ENCODE data around the gene KCNK5. TPM values are rescaled to one million over a fixed set of nuclear protein-coding genes. Genes with fewer than 3 reads are reported as not detected.

The KCNK5 gene
- total RNA-seq, 1 donor from 2014 or later, result not detected

DNA sequence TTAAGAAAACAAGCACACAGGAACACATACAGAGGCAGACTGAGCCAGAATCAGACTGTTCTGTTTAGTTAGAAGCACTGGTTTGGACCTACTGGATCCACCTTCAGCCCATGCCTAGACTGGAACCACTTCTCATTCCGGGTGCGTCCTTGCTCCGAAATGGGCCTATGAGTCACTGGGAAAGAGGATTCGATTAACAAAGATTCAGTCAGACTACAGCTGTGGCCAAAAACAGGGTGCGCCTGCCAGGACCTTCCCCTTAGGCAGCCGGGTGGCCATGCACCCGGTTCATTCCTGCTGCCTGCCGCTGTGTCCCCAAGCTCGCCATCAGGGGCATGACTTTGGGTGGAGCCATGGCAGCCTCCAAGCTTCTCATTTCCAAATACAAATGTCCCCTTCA lies 14.5 kb upstream of the KCNK5 start:
- DNase-seq (ENCODE audit: extremely low read depth, low read depth, low spot score), result no peak

DNA sequence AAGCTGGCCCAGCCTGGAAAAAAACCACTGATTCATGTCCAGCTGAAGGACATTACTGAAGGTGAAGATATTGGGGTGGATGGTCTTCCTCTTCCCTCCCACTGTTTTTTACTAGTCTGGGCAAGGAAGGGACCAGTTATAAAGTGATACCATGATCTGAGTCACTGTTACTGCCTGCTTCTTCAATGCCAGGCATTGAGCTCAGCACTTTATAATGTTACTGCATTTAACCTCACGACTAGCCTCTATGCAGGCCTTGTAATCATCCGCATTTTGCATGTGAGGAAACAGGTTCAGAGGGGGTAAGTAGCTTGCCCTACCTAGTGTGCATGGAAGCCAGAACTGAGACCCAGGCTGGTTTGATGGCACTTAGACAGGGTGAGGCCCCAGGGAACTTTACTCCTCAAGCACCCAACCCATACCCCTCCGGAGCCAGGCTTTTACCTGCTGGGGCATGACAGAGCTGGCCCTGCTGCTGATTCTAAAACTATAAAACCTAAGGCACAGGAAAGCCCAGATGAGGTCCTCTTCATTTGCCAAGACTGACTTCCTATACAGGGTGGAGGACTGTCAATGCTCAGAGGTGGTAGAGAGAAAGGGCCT lies 11.0 kb upstream of the KCNK5 start:
- DNase-seq (ENCODE audit: extremely low read depth, low read depth, low spot score), result no peak

DNA sequence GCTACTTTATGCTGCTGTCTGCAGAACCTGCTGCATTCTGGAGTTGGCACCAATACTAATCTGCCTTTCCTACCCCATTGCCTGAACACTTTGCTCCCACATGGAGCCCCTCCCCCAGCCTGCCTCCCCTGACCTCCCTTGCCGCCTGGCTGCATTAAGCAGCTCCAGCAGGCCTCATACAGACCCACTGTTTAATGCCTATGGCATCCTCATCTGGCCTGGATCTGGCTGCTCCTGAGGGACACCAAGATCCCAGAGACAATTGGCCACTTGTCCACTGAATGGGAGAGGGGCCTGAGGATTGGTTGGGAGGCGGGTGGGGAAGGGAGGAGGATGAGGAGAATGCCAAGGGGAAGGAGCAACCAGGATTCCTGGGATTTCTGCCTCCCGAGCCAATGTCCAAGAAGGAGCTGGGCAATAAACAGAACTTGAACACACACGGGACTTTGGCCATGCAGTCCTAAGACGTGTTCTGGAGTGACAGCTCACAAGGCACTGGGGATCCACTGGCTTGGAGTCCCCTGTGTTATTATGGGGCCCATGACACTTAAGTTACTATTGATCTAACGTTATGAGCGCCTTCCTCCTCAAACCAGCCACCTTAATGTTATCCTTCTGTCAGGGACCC lies 10.4 kb upstream of the KCNK5 start:
- no peak for DNase-seq (ENCODE audit: extremely low read depth, low read depth, low spot score)

DNA sequence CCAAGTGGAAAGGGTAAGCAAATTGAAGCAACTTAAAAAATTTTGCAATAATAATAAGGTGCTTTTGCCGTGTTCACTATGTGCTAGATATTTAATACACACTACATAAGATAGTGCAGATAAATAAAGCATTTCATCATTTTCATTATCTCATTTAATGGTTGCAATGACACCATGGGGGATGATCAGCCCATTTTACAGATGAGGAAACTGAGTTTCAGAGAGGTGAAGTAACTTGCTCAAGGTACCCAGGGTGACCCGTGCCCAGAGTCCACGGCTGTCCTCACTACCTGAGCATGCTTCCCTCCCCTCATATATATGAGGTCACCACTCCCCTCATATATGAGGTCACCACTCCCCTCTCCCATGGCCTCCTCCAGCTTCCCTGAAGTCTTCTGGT lies 7.5 kb upstream of the KCNK5 start:
- no peak for DNase-seq (ENCODE audit: extremely low read depth, low read depth, low spot score)

DNA sequence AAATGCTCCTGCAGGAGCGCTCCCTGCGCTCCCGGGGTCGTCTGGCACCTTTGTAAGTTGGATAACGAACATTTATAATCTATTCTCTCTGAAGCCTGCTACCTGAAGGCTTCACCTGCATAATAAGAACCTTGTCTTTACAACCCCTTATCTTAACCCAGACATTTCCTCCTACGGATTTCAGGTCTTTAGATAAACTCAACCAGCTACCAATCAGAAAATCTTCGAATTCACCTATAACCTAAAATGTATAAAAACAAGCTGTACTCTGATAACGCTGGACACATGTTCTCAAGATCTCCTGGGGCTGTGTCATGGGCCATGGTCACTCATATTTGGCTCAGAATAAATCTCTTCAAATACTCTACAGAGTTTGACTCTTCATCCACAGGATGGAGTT lies 4.1 kb upstream of the KCNK5 start:
- no peak for DNase-seq (ENCODE audit: extremely low read depth, low read depth, low spot score)

DNA sequence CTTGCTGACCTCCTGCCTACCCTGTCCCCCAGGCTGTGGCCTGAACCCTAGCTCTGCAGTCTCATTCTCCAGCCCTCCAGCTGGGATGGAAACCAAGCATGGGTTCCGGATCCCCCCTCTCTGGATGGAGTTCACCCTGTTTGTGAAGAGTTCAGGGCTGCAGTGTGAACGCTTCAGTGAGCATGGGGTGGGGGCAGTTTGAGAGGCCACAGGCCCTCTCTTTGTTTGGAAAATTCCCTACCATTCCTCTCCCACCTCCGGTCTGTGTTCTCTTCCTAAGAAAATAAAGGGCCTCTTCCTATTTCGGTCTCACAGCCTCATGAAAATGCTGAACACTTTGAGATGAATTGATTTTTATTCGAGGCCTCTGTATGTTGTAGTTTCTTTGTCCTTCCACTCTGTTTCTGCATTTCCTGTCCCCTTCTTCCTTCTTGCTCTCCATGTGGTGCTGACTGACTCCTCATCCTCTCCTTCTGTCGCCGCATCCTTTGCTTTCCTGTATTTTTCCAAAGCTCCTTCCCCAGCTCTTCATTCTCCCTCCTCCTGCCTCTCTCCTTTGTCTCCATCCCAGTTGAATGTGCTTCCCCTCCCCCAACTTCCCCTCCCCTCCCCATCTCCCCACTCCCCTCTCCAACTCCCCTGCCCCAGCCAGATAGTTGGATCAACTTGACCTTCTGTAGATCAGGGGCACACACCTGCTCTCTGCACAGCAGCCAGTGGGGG lies 2.4 kb upstream of the KCNK5 start:
- no peak for DNase-seq (ENCODE audit: extremely low read depth, low read depth, low spot score)

DNA sequence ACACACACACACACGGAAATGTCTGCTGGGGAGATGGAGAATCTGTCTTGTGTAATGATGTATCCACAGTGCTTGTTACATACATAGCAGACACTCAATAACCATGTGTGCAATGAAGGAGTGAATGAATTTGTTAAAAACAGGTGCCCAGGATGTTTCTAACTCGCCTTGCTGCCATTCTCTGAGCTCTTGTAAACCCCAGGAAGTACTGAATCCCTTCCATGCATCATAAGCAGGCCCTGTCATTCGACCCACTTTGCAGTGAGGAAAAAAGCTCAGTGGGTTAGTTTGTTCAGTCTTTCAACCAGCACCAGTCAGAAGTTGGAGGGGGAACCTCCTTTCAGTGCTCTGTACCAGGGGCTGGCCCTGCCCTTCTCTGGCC lies 1.4 kb upstream of the KCNK5 start:
- no peak for DNase-seq (ENCODE audit: extremely low read depth, low read depth, low spot score)

DNA sequence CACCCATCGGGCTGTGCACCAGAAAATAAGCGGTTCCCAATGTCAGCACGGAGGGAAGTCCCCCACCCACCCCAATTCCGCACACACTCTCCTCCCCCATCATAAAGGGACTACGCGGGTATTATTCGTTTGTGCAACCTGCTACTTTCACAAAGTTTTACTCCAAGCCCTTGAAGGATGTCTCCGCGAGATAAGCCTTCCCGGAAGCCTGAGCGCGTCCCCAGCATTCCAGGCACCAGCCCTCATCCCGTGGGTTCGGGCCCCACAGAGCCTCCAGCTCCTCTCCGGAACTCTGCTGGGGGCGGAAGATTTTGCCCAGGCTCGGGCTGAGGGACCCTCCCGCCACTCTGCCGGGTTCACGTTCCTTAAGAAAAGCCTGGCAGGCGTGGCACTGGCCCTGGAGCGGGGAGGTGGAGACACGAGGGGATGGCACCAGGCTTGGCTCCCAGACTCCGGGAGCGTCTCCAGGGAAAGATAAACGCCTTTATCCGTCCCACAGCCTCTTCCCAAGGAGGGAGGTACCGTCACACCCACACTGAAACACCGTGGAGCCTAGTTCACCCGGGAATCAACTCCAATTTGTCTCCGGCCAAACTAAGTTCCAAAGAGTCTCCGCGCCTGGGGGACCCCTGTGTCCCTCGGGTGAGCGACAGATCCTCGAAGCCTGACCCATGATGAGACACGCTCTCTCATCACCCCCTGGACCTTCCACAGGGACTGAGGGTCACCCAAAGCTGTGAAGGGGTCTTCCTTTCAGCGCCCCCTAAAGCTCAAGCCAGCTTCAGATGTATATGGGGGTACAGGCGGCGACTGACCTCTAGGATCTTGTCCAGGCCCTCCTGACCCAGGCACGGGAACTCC lies 934 bp downstream of the KCNK5 start:
- no peak for DNase-seq (ENCODE audit: extremely low read depth, low read depth, low spot score)

DNA sequence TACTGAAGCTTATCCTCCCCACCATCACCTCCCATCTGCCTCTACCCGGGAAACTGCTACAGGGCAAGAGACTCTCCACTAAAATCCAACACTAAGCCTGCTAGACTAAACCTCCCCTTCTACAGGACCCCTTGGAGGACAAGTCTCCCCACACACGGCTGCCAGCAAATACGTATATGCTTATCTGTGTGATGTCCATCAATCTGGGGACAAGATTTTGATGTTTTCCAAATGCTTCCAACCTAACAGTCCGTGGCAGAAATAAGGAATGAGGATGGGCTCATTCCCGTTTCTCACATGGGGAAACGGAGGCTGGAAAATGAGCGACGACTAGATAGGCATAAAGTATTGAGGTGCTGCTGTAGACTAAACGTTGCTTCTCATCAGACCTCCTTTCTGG lies 1.8 kb downstream of the KCNK5 start:
- no peak for DNase-seq (ENCODE audit: extremely low read depth, low read depth, low spot score)

DNA sequence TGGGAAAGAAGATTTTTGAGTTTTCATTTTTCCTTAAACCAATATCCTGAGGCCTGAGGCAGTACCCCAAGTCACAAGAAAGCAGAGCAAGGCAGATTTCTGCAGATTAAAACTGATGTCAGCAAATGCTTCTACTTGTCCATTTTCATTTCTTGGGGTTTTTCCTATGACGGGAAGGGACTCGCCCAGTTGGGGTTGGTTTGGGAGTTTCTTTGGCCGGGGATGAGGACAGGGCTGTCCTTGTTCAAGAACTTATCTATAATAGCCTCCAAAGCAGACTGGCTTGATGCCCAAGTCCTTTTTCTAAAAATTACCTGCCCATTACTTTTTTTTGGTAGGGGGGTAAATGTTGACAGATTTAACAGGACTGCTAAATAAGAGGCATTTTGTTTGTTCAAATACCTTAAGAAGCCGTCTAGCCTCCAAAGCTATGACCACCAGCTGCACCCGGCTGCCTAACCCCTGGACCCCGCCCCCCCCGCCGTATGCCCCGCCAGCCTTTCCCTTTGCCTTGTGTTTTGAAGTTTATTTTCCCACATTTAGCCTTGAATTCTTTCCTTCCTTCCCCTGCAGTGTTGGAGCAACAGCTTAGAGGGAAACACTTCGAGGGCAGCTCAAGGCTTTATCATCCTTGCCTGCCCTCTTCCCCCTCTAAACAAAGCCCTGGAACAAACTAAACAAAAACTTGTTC lies 2.5 kb downstream of the KCNK5 start:
- no peak for DNase-seq (ENCODE audit: extremely low read depth, low read depth, low spot score)

DNA sequence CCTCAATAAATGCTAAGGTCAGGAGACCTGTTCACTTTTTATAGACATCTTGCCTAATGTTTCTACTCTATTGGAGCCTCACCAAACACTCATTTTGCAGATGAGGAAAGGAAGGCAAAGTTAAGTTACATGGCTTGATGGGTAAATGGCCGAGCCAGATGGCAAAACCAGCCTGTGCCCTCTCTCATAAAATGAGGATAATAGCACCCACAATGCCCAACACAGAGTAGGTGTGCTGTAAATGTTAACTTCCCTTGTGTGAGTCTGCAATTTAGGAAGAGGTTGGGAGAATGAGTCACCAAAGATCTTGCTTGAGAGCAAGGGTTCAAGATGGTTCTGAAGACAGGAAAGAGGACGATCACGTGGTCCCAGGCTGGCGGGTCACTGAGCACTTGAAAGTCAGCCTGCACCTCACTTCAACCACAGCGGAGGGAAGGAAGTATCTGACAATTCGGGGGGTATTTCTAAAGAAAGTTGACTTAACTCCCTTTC lies 3.3 kb downstream of the KCNK5 start:
- DNase-seq (ENCODE audit: extremely low read depth, low read depth, low spot score), result no peak

DNA sequence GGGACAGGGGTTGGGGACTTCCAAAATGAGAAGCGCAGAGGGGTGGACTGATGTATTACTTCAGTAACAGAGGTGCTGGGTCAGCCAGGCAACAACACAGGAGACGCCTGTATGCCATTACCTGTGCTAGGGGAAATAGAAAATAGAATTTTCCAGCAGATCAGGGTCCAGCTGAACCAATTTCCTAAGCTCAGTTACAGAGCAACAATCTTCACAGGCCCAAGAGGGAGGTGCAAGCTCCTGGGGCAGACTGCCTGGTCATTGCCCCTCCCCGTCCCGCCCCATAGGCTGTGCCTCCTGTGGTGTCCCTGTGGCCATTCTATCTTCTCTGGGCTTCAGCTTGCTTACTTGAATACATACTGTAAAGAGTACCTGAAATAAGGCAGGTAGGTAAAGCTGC lies 3.7 kb downstream of the KCNK5 start:
- no peak for DNase-seq (ENCODE audit: extremely low read depth, low read depth, low spot score)

DNA sequence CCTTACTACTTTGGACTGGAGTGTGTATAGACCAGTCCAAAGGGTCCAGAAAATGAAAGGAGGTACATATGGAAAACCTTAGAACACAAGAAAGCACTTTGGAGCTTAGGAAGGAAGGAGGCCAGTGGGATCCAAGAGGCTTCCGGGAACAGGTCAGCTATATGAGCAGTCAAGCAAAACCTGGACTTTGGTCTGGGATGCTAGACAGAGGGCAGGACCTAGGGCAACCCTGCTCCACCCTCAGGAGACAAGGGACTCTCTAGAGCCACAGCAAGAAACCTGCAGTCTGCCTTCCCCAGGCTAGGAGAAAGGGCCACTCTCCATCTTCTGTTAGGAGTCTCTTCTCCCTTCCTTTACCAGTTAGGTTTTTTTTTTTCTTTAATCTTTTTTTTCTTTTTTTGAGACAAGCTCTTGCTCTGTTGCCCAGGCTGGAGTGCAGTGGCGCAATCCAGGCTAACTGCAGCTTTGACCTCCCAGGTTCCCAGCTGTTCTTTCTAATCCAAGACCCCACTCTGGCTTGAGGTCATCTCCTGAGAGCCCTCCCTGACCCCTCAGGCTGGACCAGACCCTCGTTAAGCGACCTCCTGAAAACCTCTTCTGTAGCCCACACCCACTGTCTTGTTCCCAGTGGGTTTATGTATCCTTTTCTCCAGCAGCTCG lies 4.6 kb downstream of the KCNK5 start:
- no peak for DNase-seq (ENCODE audit: extremely low read depth, low read depth, low spot score)

DNA sequence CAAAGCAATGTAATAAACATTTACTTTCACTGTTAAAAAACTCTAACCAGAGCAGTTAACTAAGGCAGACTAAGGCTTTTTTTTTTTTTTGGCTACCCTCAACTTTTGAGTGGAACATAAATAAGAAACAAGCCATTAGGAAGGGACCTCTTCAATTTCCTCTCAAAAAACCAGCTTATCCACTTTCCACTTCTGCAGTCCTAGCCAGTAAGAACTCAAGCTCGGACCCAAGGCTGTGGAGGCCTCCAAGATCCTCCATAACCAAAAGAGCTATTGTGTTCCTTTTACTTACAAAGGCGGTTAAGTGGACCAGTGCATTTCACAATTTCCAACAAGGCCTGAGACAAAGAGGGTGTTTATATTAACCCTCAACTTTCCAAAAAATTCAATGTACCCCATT lies 5.3 kb downstream of the KCNK5 start:
- no peak for DNase-seq (ENCODE audit: extremely low read depth, low read depth, low spot score)

DNA sequence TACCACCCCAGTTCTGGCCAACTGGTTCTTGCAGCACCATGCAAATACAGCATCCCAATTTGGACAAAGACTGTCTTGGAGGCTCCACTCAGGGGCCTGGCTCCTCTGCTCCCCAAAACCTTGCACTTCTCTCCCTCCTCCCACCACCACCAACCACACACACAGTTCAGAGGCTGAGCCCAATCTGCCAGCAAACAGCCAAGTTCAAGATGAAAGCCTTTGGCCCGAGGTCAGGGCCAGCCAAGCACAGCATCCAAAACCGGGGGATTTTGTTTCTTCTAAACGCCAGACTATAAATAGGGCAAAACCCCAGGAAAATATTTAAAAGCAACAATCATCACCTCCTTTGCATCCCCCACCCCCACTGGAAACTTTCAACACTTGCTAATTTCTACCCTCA lies 5.7 kb downstream of the KCNK5 start:
- no peak for DNase-seq (ENCODE audit: extremely low read depth, low read depth, low spot score)

DNA sequence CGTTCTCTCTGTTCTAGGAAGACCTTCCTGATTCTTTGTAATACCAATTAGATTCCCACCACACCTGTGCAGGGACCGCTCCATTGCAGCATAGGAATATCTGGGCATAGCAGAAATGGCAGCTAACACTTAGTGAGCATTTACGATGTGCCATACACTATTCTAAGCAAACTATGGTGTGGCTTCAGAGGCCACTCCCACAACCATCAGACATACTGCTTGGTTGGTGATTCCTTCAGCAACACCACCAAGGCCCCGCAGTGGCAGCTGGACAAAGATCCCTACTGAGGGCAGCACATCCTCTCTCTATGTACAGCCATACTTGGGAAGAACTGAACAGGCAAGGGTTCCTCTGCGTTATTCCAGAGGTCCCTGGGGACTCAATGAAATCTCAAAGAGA lies 6.2 kb downstream of the KCNK5 start:
- no peak for DNase-seq (ENCODE audit: extremely low read depth, low read depth, low spot score)

DNA sequence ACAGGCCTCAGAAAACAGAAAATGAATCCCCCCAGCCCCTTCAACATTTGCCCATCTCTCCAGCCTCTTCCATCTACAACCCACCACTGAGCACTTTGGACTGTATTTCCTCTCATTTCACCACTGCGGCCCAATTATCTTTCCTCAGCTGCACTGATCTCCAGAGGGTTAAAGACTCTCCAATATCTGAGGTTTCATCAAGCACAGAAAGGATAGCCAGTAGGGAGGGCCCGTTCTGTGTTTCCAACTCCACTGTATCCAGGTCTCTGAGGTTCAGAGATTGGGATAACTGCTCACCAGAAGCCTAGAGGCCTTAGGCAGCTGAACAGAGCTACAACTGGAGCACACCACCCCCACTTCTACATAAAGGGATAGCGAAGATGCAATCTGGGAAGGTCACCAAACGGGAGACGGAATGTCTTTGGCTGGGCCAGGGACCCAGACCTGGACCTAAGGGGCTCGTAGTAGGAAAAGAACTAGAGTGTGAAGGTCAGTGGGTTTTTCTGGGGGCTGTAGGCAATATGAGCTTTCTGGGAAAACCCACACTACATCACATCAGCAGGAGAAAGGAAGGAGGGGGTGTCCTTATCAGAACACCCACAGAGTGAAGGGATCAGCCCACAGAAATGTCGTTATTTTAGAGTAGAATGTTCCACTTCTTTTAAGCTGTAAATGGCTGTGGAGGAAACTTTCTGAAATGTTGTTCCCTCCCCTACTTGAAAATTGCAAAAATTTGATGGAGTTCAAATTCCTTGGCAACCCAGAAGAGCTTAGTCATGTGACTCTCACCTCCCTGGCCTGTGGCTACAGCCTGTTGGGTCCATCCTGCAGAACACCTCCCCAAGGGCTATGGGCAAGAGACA lies 7.3 kb downstream of the KCNK5 start:
- no peak for DNase-seq (ENCODE audit: extremely low read depth, low read depth, low spot score)

DNA sequence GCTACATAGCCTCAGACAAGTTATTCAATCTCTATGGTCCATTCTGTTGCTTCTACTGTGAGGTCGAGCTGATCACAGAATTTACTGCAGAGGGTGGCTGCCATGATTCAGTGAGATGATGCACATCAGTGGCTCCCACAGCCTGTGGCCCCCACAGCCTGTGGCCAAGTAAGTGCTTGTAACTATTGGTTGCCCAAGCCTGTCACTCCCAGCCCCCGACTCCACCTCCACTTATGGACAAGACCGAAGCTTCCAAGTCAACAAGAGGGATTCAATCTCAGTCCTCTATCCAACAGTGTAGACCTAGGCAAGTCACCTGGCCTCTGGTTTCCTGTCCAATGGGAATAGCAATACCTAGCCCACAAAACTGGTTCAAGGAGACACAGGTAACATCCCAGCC lies 8.2 kb downstream of the KCNK5 start:
- no peak for DNase-seq (ENCODE audit: extremely low read depth, low read depth, low spot score)

DNA sequence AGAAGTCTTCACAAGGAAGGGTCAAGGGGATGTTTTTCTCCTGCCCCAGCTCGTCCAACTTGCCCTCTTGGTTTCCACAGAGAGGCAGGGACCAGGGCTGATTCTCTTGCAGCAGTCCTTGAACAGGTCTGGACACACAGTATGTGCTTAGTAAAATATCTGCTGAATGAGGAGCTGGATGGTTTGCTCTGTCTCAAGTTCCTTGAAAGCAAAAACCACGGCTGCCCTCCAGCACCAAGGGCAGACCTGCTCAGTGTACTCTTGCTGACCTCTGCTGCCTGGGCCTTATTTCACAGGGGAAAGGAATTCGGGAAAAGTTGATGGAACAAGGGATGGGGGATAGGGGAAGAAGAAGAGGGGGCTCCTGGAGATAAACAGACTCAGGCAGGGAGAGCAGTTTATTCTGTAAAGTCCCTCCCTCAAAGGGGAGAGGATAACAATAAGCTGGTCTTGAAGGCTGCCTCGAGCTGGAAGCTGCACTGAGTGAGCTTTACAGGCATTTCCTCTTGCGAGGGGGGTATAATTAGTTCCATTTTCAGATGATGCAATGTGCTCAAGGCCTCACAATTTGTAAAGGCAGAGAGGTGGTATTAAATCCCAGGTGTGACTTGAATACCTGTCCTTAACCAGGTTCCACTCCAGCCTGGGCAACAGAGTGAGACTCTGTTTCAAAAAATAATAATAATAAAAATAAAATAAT lies 10.3 kb downstream of the KCNK5 start:
- DNase-seq (ENCODE audit: extremely low read depth, low read depth, low spot score), result no peak
